GM23338 (cell line): ENCODE results near the gene SRRT. TPM values are rescaled to one million over a fixed set of nuclear protein-coding genes. Genes with fewer than 3 reads are reported as not detected.

Experiments
- ATAC-seq: fragments of 200-7000 bp; cut with Tn5 transposase; 3 replicates; pipeline ENCODE4 v1.9.1; 2020
- DNase-seq: peaks from one replicate; pipeline ENCODE4 v3.0.0-alpha.2; 2015; ENCODE audit warnings: low spot score
- H2AFZ ChIP-seq: fragments of 200-600 bp; sonication (generic); 2 replicates; pipeline ENCODE4 v1.8.0; 2016; ENCODE audit warnings: antibody characterized with exemption, mild to moderate bottlenecking, moderate library complexity
- H3F3A ChIP-seq: fragments of 200-600 bp; sonication (generic); replicated peaks from 2 replicates; pipeline ENCODE4 v1.8.0; 2017; ENCODE audit warnings: antibody characterized with exemption, mixed run types, low read depth
- H3K27ac ChIP-seq: fragments of 200-600 bp; sonication (generic); 2 replicates; pipeline ENCODE4 v1.6.1; 2016; ENCODE audit warnings: low read depth
- H3K27me3 ChIP-seq: fragments of 200-600 bp; sonication (generic); 2 replicates; pipeline ENCODE4 v1.8.0; 2016; ENCODE audit warnings: mild to moderate bottlenecking, mixed run types, moderate library complexity; ENCODE audit not compliant: insufficient read depth
- H3K36me3 ChIP-seq: fragments of 200-600 bp; sonication (generic); 2 replicates; pipeline ENCODE4 v1.8.0; 2016; ENCODE audit warnings: mild to moderate bottlenecking; ENCODE audit not compliant: insufficient read depth
- H3K4me1 ChIP-seq: fragments of 200-600 bp; sonication (generic); 2 replicates; pipeline ENCODE4 v1.8.0; 2016; ENCODE audit warnings: mild to moderate bottlenecking, moderate library complexity; ENCODE audit not compliant: insufficient read depth
- H3K4me2 ChIP-seq: fragments of 200-600 bp; sonication (generic); 2 replicates; pipeline ENCODE4 v1.7.1; 2017; ENCODE audit warnings: mixed run types
- H3K4me3 ChIP-seq: fragments of 200-600 bp; sonication (generic); 2 replicates; pipeline ENCODE4 v1.6.1; 2016; ENCODE audit warnings: mixed run types
- H3K79me2 ChIP-seq: fragments of 200-600 bp; sonication (generic); replicated peaks from 2 replicates; pipeline ENCODE4 v1.8.0; 2017; ENCODE audit warnings: mild to moderate bottlenecking; ENCODE audit not compliant: insufficient read depth
- H3K9me2 ChIP-seq: fragments of 200-600 bp; sonication (generic); 2 replicates; pipeline ENCODE4 v1.8.0; 2017; ENCODE audit not compliant: insufficient read depth
- H4K20me1 ChIP-seq: fragments of 200-600 bp; sonication (generic); replicated peaks from 2 replicates; pipeline ENCODE4 v1.8.0; 2017; ENCODE audit warnings: mild to moderate bottlenecking; ENCODE audit not compliant: insufficient read depth
- H3K27ac Mint-ChIP-seq: 2 replicates; pipeline ENCODE4 v1.8.0; 2020; ENCODE audit warnings: inconsistent platforms, mild to moderate bottlenecking, moderate library complexity, mixed read lengths
- H3K27me3 Mint-ChIP-seq: 3 replicates; pipeline ENCODE4 v1.8.0; 2022; ENCODE audit warnings: low read depth, mild to moderate bottlenecking, moderate library complexity, mixed read lengths, inconsistent platforms; ENCODE audit not compliant: insufficient read depth, poor library complexity
- H3K36me3 Mint-ChIP-seq: 3 replicates; pipeline ENCODE4 v1.8.0; 2021; ENCODE audit warnings: low read depth, mild to moderate bottlenecking, inconsistent platforms, moderate library complexity, mixed read lengths
- H3K4me1 Mint-ChIP-seq: 3 replicates; pipeline ENCODE4 v1.8.0; 2020; ENCODE audit warnings: mild to moderate bottlenecking, inconsistent platforms, mixed read lengths
- H3K4me3 Mint-ChIP-seq: 3 replicates; pipeline ENCODE4 v1.8.0; 2021; ENCODE audit warnings: moderate library complexity, mild to moderate bottlenecking, inconsistent platforms, mixed read lengths
- H3K9me3 Mint-ChIP-seq: 3 replicates; pipeline ENCODE4 v1.8.0; 2020; ENCODE audit warnings: moderate library complexity, mild to moderate bottlenecking, inconsistent platforms, mixed read lengths
- CREB1 ChIP-seq: fragments of 250-450 bp; sonication (Bioruptor Pico); IDR thresholded peaks from 2 replicates; pipeline ENCODE4 v1.5.0; 2020; ENCODE audit warnings: low read depth, mild to moderate bottlenecking, moderate library complexity
- CTCF ChIP-seq, 2 experiments: fragments of 200-600 bp in 1 of 2; sonication (generic) in 1 of 2; conservative IDR thresholded peaks; 2 replicates each; pipeline versions ENCODE4 v1.5.1 to v1.6.1; 2016 to 2017; ENCODE audit warnings: antibody characterized with exemption in 2 of 2, low read depth in 2 of 2, mild to moderate bottlenecking in 2 of 2, moderate library complexity in 1 of 2
- ETS1 ChIP-seq: IDR thresholded peaks from 2 replicates; pipeline ENCODE4 v1.6.1; 2016; ENCODE audit warnings: antibody characterized with exemption
- EZH2 ChIP-seq: fragments of 200-600 bp; sonication (generic); IDR thresholded peaks from one replicate; pipeline ENCODE4 v1.8.0; 2017; ENCODE audit warnings: antibody characterized with exemption, mild to moderate bottlenecking, low read depth; ENCODE audit not compliant: unreplicated experiment
- EZH2phosphoT487 ChIP-seq: fragments of 200-600 bp; sonication (generic); IDR thresholded peaks from one replicate; pipeline ENCODE4 v1.8.1; 2018; ENCODE audit warnings: antibody characterized with exemption; ENCODE audit not compliant: unreplicated experiment
- NANOG ChIP-seq: IDR thresholded peaks from 2 replicates; pipeline ENCODE4 v1.6.1; 2016; ENCODE audit warnings: antibody characterized with exemption, borderline replicate concordance
- POLR2AphosphoS5 ChIP-seq: IDR thresholded peaks from 2 replicates; pipeline ENCODE4 v1.6.1; 2016; ENCODE audit warnings: antibody characterized with exemption, low read depth
- REST ChIP-seq: IDR thresholded peaks from one replicate; pipeline ENCODE4 v1.6.1; 2018; ENCODE audit warnings: antibody characterized with exemption; ENCODE audit not compliant: unreplicated experiment
- STAT1 ChIP-seq: IDR thresholded peaks from one replicate; pipeline ENCODE4 v1.6.1; 2016; ENCODE audit warnings: antibody characterized with exemption; ENCODE audit not compliant: unreplicated experiment
- ZNF114 ChIP-seq: fragments of 250-450 bp; sonication (Bioruptor Pico); IDR thresholded peaks from 2 replicates; pipeline ENCODE4 v1.5.0; 2020; ENCODE audit warnings: mild to moderate bottlenecking, moderate library complexity
- ZNF331 ChIP-seq: fragments of 250-450 bp; sonication (Bioruptor Pico); IDR thresholded peaks from 2 replicates; pipeline ENCODE4 v1.5.0; 2020; ENCODE audit warnings: low read depth, mild to moderate bottlenecking, moderate library complexity
- ZNF462 ChIP-seq: fragments of 250-450 bp; sonication (Bioruptor Pico); IDR thresholded peaks from 2 replicates; pipeline ENCODE4 v1.5.0; 2020; ENCODE audit warnings: mild to moderate bottlenecking, moderate library complexity
- polyA plus RNA-seq: library from polyadenylated mRNA; unstranded; fragments of >200 nt; fragmentation: Nextera tagmentation; extraction: Ambion mirVana; gene quantifications from 2 replicates; pipeline ENCODE4 v1.2.1, GENCODE V29; 2016
- total RNA-seq: library from RNA; depleted of rRNA; stranded (reverse); fragments of >200 nt; shearing (Covaris generic); gene quantifications from 2 replicates; pipeline ENCODE4 v1.2.3, GENCODE V29; 2014

Gene SRRT
- total and polyA plus RNA-seq, 2 experiments from 2014 or later = 113 to 140 TPM

GRCh38 chr7:100882785-100883526 lies 8.1 kb downstream of the SRRT start:
- H3K4me3 ChIP-seq = no peak overlapping the region
- H3K4me1 ChIP-seq = peaks cover 3% of the 10 kb centered on the region
- peaks cover 53% of the 10 kb centered on the region for H3K79me2 ChIP-seq
- peak overlapping the region; percentile 78 for H3K27ac ChIP-seq
- Mint-ChIP-seq H3K9me3 (no peaks in the 10 kb centered on the region; the same call in 2 of the 3 replicates), H3K4me3 (no peak overlapping the region; the same call in 2 of the 3 replicates), H3K4me1 (peaks cover 41% of the 10 kb centered on the region), H3K27me3 (peaks cover 13% of the 10 kb centered on the region), H3K27ac (peak overlapping the region; percentile 18; the same call in 1 of the 2 replicates), H3K36me3 (peaks cover 98% of the 10 kb centered on the region)
- DNase-seq (no peak), ATAC-seq (no peak)
- TF ChIP-seq REST (no peak), EZH2 (no peak), CTCF (conservative IDR thresholded peaks at IDR 0.05; ENCODE audit: low read depth in 2 of 2) (no peak), ZNF331 (no peak), STAT1 (no peak), POLR2AphosphoS5 (no peak), ZNF462 (CRISPR knock-in tag) (no peak), EZH2phosphoT487 (no peak), ZNF114 (no peak), NANOG (no peak), ETS1 (no peak), CREB1 (CRISPR knock-in tag) (no peak)
- no peak overlapping the region for H2AFZ ChIP-seq
- no peak overlapping the region for H3K4me2 ChIP-seq
- peaks cover 51% of the 10 kb centered on the region for H3K36me3 ChIP-seq
- no peaks in the 10 kb centered on the region for H3K9me2 ChIP-seq
- H4K20me1 ChIP-seq = peaks cover 48% of the 10 kb centered on the region
- H3F3A ChIP-seq = peaks cover 51% of the 10 kb centered on the region
- no peaks in the 10 kb centered on the region for H3K27me3 ChIP-seq
